NCI-H69 (cell line): ENCODE data around the gene PIGO.
A peak's percentile ranks its signal among the peaks of the same experiment; 100 is the strongest.

Source experiments
- DNase-seq: peaks from one replicate; lab custom pipeline; 2025; lab: John Stamatoyannopoulos, UW

PIGO gene

GRCh38 chr9:35070823-35071813 is 25.3 kb downstream of the PIGO start:
- no peak for DNase-seq

GRCh38 chr9:35069020-35069419 is 27.4 kb downstream of the PIGO start:
- no peak for DNase-seq

DNA sequence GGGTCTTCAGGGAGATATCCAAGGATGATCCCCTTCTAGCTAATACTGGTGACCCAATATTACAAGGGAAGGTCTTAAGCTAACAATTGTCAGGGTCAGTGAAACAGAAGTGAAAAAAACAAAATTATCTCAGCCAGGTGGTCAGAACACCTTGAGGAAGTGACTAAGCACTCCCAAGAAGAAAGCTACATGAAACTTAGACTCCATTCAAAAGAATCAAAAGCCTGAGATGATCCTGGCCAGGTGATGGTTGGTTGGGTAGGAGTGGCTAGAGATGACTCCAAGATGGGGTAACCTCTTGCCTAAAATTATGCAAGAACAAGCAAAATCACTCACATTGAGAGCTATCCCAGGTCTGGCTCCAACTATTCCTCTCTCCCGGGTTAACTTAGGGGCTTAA is 29.3 kb downstream of the PIGO start:
- no peak for DNase-seq

- DNase-seq, result no peak
Observed at GRCh38 chr9:35060548-35061207, 35.7 kb downstream of the PIGO start.

DNA sequence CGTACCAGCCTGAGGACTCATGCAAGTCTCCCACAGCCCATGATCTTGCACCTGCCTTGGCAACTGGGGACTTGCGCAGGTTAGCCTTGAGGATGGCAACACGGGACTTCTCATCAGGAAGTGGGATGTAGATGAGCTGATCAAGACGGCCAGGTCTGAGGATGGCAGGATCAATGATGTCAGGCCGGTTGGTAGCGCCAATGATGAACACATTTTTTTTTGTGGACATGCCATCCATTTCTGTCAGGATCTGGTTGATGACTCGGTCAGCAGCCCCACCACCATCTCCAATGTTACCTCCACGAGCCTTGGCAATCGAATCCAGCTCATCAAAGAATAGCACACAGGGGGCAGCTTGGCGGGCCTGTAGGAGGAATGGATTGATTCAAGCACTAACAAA is 37.0 kb downstream of the PIGO start:
- DNase-seq, result no peak

GRCh38 chr9:35057271-35057620 is 39.1 kb downstream of the PIGO start:
- no peak for DNase-seq

- DNase-seq, result no peak
Observed at GRCh38 chr9:35056571-35057270, 39.7 kb downstream of the PIGO start.

DNA sequence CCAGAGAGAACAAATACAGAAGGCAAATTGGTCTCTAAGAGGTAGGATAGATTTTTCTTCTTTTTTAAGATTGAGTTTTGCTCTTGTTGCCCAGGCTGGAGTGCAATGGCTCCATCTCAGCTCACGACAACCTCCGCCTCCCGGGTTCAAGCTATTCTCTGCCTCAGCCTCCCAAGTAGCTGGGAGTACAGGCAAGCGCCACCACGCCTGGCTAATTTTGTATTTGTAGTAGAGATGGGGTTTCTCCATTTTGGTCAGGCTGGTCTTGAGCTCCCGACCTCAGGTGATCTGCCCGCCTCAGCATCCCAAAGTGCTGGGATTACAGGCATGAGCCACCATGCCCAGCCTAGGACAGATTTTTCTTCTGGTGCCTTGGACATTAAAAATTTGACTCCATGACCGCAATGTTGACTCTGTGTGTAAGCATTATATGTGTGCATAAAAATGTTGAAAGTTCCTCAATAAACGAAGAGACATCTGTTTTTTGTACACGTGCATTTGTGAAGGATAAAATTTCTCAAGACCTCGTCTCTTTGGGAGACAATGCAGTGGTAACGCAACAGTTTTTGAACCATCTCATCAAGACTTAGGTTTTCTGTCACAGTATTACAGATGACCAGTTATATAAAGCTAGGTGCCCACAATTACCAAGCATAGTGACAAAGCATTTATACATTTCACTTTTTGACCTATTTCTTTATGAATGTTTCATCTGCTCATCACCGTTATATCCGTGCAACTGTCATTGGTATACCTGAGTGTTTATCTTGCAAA is 41.3 kb downstream of the PIGO start:
- DNase-seq, result no peak

DNA sequence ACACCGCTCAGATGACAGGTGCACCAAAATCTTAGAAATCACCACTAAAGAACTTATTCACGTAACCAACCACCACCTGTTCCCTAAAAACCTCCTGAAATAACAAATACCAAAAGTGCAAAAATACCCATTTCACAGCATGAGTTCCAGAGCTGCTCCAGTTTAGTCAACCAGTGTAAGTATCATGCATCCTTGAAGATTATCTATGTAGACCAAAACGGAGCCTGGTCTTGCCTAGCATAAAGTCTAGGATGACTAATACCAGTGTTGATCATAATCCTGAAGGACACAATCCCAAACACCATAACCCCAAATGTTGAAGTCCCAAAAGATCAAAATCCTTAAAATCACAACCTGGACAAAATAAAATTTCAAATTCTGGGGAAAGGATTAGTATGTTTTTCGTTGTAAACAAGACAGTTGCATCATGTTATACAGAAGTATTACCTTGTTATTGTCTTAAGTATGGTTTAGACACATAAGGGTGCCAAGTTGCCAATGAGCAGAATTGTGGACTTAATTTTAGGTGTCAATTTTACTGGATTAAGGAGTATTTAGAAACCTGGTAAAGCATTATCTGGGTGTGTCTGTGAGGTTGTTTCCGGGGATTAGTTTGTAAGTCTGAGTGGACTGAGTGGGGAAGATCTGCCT is 42.1 kb downstream of the PIGO start:
- DNase-seq, result no peak

- peak; percentile 42 for DNase-seq
Observed at GRCh38 chr9:35051069-35051967, 45.1 kb downstream of the PIGO start.

- no peak for DNase-seq
Observed at GRCh38 chr9:35048511-35048910, 47.9 kb downstream of the PIGO start.

GRCh38 chr9:35044071-35044470 is 52.3 kb downstream of the PIGO start:
- no peak for DNase-seq

GRCh38 chr9:35042891-35043545 is 53.4 kb downstream of the PIGO start:
- DNase-seq, result no peak

DNA sequence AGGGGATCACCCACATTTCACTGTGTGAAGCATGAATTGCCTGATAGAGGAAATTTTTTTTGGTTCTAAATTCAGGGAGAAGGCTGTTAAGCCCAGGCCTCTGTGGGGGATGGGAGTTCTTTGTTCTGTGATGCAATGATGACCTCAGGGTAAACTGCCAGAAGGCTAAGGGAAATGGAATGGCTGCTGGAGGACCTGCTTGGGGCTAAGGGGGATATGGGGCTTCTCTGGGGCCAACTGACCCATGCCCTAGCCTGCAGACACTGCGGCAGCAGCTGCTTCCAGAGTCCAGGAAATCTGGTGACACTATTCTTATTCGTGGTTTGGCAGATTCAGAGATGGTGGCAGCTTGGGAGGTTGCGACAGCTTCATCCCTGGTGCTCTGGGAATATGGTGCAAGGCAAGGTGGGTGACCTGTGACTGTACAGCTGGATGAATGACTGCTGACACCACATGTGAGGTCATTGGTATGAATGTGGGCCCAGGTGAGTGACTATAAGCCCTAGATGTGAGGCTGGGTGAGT is 54.2 kb downstream of the PIGO start:
- DNase-seq, result no peak
